Thyroid gland (tissue), 4 donors: ENCODE measurements around the gene NCOA3. TPM values are rescaled to one million over a fixed set of nuclear protein-coding genes. Genes with fewer than 3 reads are reported as not detected.

Experiments used
- DNase-seq, 2 donors: peaks; one replicate each; pipeline ENCODE4 v3.0.0-alpha.2; 2019
- H3K27ac ChIP-seq, 3 donors: fragments of 200-600 bp; sonication (generic); 1 replicate in 2 of 3; 2 replicates in 1 of 3; pipeline ENCODE4 v1.5.1; 2016 to 2019; ENCODE audit warnings: mild to moderate bottlenecking in 1 of 3, moderate library complexity in 1 of 3
- H3K27me3 ChIP-seq: fragments of 200-600 bp; sonication (generic); one replicate; pipeline ENCODE4 v1.5.1; 2019
- H3K36me3 ChIP-seq, 2 donors: fragments of 200-600 bp; sonication (generic); one replicate each; pipeline ENCODE4 v1.5.1; 2016 to 2019
- H3K4me1 ChIP-seq, 2 donors: fragments of 200-600 bp; sonication (generic); one replicate each; pipeline ENCODE4 v1.5.1; 2017 to 2019
- H3K4me3 ChIP-seq, 3 donors: fragments of 200-600 bp; sonication (generic); replicated peaks in 1 of 3; 1 replicate in 2 of 3; 2 replicates in 1 of 3; pipeline ENCODE4 v1.5.1; 2016; ENCODE audit warnings: mild to moderate bottlenecking in 1 of 3
- H3K9me3 ChIP-seq: fragments of 200-600 bp; sonication (generic); one replicate; pipeline ENCODE4 v1.5.1; 2017
- POLR2A ChIP-seq, 2 donors: fragments of 450-650 bp; IDR thresholded peaks; one replicate each; pipeline ENCODE4 v1.6.1; 2017; ENCODE audit warnings: antibody characterized with exemption in 2 of 2, mild to moderate bottlenecking in 2 of 2, moderate library complexity in 1 of 2
- WGBS, 2 donors: methylation state at CpG; one replicate each; pipeline ENCODE4 v1.1.5; 2017; 5-methylcytosine and 5-hydroxymethylcytosine counted together
- intact Hi-C: fragments of 100-400 bp; cut with DNase I; formaldehyde crosslinking; loops from one replicate; pipeline ENCODE4 v1.15.1; 2023
- total RNA-seq, 4 donors: library from RNA; depleted of rRNA; stranded (reverse); fragments of >200 nt; gene quantifications; one replicate each; pipeline ENCODE4 v1.2.3, GENCODE V29; 2016
- TF ChIP-seq, protein P1 (sequence below), 6 experiments: fragments of 200-600 bp in 3 of 6; fragments of 450-650 bp in 3 of 6; sonication (generic) in 3 of 6; IDR thresholded peaks; one replicate each; pipeline ENCODE4 v1.5.1; 2016 to 2019; ENCODE audit warnings: antibody characterized with exemption in 6 of 6, mild to moderate bottlenecking in 2 of 6, inconsistent platforms in 1 of 6, moderate library complexity in 1 of 6

The NCOA3 gene
- total RNA-seq, 4 donors from 2014 or later = 28.7 to 45.2 (median 36.8) TPM

DNA sequence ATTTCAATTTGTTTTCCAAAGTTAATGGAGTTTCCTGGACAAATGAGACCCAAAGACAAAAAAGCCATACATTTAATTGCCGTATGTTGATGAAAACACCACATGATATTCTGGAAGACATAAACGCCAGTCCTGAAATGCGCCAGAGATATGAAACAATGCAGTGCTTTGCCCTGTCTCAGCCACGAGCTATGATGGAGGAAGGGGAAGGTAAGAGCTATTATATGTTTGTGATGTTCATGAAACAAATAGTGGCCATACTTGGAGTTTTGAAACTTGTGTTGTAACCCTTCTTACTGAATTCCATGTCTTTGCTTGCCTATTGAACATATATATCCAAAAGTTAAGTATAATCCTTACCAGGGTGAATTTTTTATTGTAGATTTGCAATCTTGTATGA lies 125.9 kb downstream of the NCOA3 start:
- peaks cover 6 to 25% of the 10 kb centered on the region in 2 donors for H3K36me3 ChIP-seq
- TF ChIP-seq POLR2A (IDR thresholded peaks at IDR 0.05) = no peak
- TF ChIP-seq, protein P1, sequence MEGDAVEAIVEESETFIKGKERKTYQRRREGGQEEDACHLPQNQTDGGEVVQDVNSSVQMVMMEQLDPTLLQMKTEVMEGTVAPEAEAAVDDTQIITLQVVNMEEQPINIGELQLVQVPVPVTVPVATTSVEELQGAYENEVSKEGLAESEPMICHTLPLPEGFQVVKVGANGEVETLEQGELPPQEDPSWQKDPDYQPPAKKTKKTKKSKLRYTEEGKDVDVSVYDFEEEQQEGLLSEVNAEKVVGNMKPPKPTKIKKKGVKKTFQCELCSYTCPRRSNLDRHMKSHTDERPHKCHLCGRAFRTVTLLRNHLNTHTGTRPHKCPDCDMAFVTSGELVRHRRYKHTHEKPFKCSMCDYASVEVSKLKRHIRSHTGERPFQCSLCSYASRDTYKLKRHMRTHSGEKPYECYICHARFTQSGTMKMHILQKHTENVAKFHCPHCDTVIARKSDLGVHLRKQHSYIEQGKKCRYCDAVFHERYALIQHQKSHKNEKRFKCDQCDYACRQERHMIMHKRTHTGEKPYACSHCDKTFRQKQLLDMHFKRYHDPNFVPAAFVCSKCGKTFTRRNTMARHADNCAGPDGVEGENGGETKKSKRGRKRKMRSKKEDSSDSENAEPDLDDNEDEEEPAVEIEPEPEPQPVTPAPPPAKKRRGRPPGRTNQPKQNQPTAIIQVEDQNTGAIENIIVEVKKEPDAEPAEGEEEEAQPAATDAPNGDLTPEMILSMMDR (IDR thresholded peaks at IDR 0.05) = no peak
- no peaks in the 10 kb centered on the region for H3K27me3 ChIP-seq
- no peak overlapping the region for H3K4me3 ChIP-seq
- 95 to 96% methylated on average over 4 of the region's 4 CpGs for WGBS, 2 donors
- H3K4me1 ChIP-seq = no peaks in the 10 kb centered on the region
- no peaks in the 10 kb centered on the region for H3K9me3 ChIP-seq
- DNase-seq = no peak
- intact Hi-C loops = loop anchor here (10.0 kb wide), 1 partner anchor 243 kb away; no protein-coding TSS in a partner anchor
- no peak overlapping the region for H3K27ac ChIP-seq

DNA sequence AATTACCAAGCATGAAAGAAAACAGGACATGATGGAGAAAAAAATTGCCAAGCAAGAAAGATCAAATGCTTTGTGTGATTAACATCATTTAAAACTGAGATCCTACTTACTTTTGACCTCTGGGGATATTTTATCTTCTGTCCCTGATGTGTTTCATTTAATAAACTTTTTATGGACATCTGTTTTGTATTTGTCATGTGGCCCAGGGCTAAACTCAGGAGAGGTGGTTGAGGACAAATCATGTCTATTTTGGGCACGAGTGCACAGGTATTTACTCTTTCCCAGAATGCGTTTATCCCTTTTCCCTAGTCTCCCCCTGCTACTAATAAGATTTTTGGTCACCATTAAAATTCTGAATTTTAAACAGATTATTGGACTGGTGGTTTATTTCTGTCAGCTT lies 128.2 kb downstream of the NCOA3 start:
- Histone ChIP-seq H3K4me1 (no peaks in the 10 kb centered on the region), H3K27ac (no peak overlapping the region), H3K4me3 (no peak overlapping the region), H3K9me3 (no peaks in the 10 kb centered on the region), H3K36me3 (peaks cover 6 to 25% of the 10 kb centered on the region in 2 donors), H3K27me3 (no peaks in the 10 kb centered on the region)
- DNase-seq = no peak
- TF ChIP-seq, protein P1 (IDR thresholded peaks at IDR 0.05) = no peak
- TF ChIP-seq POLR2A (IDR thresholded peaks at IDR 0.05) = no peak
- WGBS, 2 donors = 88 to 92% methylated on average over 2 of the region's 2 CpGs
- intact Hi-C loops = loop anchor here (10.0 kb wide), 1 partner anchor 245 kb away; no protein-coding TSS in a partner anchor

DNA sequence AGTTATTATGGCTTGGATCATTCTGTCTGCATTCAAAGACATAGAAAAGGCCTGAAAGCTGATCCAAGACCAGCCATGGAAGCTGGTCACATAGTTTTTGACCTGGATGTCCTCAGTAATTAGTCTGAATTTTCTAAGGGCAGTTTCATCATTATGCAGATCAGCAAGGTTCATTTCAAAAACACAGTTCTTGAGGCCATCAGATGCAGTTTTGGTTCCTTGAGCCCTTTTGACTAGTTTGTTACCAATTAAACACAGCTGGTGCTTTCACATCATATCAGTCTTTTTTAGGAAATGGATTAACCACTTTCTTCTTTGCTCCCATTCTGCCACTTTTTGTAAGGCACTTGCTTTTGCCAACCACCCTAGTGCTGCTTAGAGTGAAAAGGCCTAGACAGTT lies 129.4 kb downstream of the NCOA3 start:
- H3K4me1 ChIP-seq = no peaks in the 10 kb centered on the region
- H3K4me3 ChIP-seq = no peak overlapping the region
- DNase-seq = no peak
- H3K9me3 ChIP-seq = no peaks in the 10 kb centered on the region
- peaks cover 16 to 36% of the 10 kb centered on the region in 2 donors for H3K36me3 ChIP-seq
- H3K27me3 ChIP-seq = no peaks in the 10 kb centered on the region
- intact Hi-C loops = no loop called here
- TF ChIP-seq POLR2A (IDR thresholded peaks at IDR 0.05) = no peak
- TF ChIP-seq, protein P1 (IDR thresholded peaks at IDR 0.05) = no peak
- no peak overlapping the region for H3K27ac ChIP-seq

DNA sequence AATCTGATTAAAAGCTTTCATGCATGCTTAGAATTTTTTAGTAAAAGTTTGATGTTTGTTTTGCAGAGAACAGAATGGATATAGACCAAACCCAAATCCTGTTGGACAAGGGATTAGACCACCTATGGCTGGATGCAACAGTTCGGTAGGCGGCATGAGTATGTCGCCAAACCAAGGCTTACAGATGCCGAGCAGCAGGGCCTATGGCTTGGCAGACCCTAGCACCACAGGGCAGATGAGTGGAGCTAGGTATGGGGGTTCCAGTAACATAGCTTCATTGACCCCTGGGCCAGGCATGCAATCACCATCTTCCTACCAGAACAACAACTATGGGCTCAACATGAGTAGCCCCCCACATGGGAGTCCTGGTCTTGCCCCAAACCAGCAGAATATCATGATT lies 133.6 kb downstream of the NCOA3 start:
- peaks cover 25% of the 10 kb centered on the region in 2 donors for H3K36me3 ChIP-seq
- 93 to 97% methylated on average over 4 of the region's 4 CpGs for WGBS, 2 donors
- no peak for TF ChIP-seq POLR2A (IDR thresholded peaks at IDR 0.05)
- TF ChIP-seq, protein P1 (IDR thresholded peaks at IDR 0.05) = no peak
- H3K27me3 ChIP-seq = no peaks in the 10 kb centered on the region
- intact Hi-C loops = no loop called here
- no peaks in the 10 kb centered on the region for H3K9me3 ChIP-seq
- DNase-seq = no peak
- H3K27ac ChIP-seq = no peak overlapping the region
- H3K4me1 ChIP-seq = no peaks in the 10 kb centered on the region
- no peak overlapping the region for H3K4me3 ChIP-seq

DNA sequence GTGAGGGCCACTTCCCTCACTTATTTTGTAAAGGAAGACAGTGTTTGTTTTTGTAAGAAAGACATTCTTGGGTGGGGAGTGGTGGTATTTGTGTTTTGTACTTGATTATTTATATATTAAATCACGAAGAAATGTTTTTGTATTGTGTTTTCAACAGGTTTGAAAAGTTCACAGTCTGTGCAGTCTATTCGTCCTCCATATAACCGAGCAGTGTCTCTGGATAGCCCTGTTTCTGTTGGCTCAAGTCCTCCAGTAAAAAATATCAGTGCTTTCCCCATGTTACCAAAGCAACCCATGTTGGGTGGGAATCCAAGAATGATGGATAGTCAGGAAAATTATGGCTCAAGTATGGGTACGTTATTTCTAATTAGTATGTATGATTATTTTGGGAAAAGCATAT lies 137.2 kb downstream of the NCOA3 start:
- DNase-seq = no peak
- H3K4me3 ChIP-seq = no peak overlapping the region
- H3K4me1 ChIP-seq = no peaks in the 10 kb centered on the region
- H3K27ac ChIP-seq = no peak overlapping the region
- peaks cover 38 to 43% of the 10 kb centered on the region in 2 donors for H3K36me3 ChIP-seq
- 59 to 71% methylated on average over 4 of the region's 4 CpGs for WGBS, 2 donors
- no peaks in the 10 kb centered on the region for H3K27me3 ChIP-seq
- intact Hi-C loops = no loop called here
- H3K9me3 ChIP-seq = no peaks in the 10 kb centered on the region
- TF ChIP-seq, protein P1 (IDR thresholded peaks at IDR 0.05) = no peak
- no peak for TF ChIP-seq POLR2A (IDR thresholded peaks at IDR 0.05)
